GM20000 (cell line): Measurements from ENCODE around the gene SBF2.
A peak's percentile ranks its signal among the peaks of the same experiment; 100 is the strongest.
"Not testable (repeated sequence)": the region's sequence is repeated elsewhere in the genome, so short reads cannot be mapped to it uniquely, and the experiment has no call there.

Experiments used
- DNase-seq: peaks from one replicate; pipeline ENCODE4 v3.0.0; 2012; ENCODE audit warnings: low spot score
- CTCF ChIP-seq: IDR thresholded peaks from 2 replicates; pipeline ENCODE4 v1.5.1; 2012; ENCODE audit warnings: mild to moderate bottlenecking, control low read depth; ENCODE audit errors: extremely low read depth, missing control alignments

The SBF2 gene

GRCh38 chr11:9952511-9953196 is 341.4 kb downstream of the SBF2 start:
- no peak for TF ChIP-seq CTCF
- DNase-seq = no peak

- no peak for TF ChIP-seq CTCF
- no peak for DNase-seq
These were observed 342.2 kb downstream of the SBF2 start for GRCh38 chr11:9951807-9952206.

- no peak for DNase-seq
- no peak for TF ChIP-seq CTCF
These were observed 343.6 kb downstream of the SBF2 start for GRCh38 chr11:9950462-9950861.

GRCh38 chr11:9947231-9947864 is 346.7 kb downstream of the SBF2 start:
- no peak for TF ChIP-seq CTCF
- peak; percentile 13 for DNase-seq

GRCh38 chr11:9945680-9946079 is 348.3 kb downstream of the SBF2 start:
- not testable (repeated sequence) for DNase-seq

GRCh38 chr11:9943386-9944110 is 350.5 kb downstream of the SBF2 start:
- TF ChIP-seq CTCF = no peak
- no peak for DNase-seq

- no peak for DNase-seq
- TF ChIP-seq CTCF = no peak
These were observed 352.0 kb downstream of the SBF2 start for GRCh38 chr11:9941991-9942390.

GRCh38 chr11:9939150-9939549 is 354.9 kb downstream of the SBF2 start:
- DNase-seq = not testable (repeated sequence)
